HEK293T (cell line): ENCODE data around the gene SPSB3.

Experiments
- ELF4 ChIP-seq: fragments of 450-650 bp; IDR thresholded peaks from 2 replicates; pipeline ENCODE4 v1.6.1; 2017; ENCODE audit warnings: antibody characterized with exemption
- FOXK2 ChIP-seq: fragments of 450-650 bp; IDR thresholded peaks from 2 replicates; pipeline ENCODE4 v1.6.1; 2016; ENCODE audit warnings: mild to moderate bottlenecking
- FOXM1 ChIP-seq: fragments of 450-650 bp; IDR thresholded peaks from 2 replicates; pipeline ENCODE4 v1.6.1; 2017; ENCODE audit warnings: mild to moderate bottlenecking, borderline replicate concordance
- LEF1 ChIP-seq: fragments of 450-650 bp; IDR thresholded peaks from 2 replicates; pipeline ENCODE4 v1.6.1; 2017; ENCODE audit warnings: mild to moderate bottlenecking, borderline replicate concordance
- SP1 ChIP-seq: fragments of 450-650 bp; IDR thresholded peaks from 2 replicates; pipeline ENCODE4 v1.6.1; 2017
- SUZ12 ChIP-seq: fragments of 450-650 bp; IDR thresholded peaks from 2 replicates; pipeline ENCODE4 v1.6.1; 2016; ENCODE audit warnings: mild to moderate bottlenecking
- TARDBP ChIP-seq: fragments of 450-650 bp; IDR thresholded peaks from 2 replicates; pipeline ENCODE4 v1.6.1; 2016
- TF ChIP-seq, protein P1 (sequence below): fragments of 450-650 bp; IDR thresholded peaks from 2 replicates; pipeline ENCODE4 v1.6.1; 2016

DNA sequence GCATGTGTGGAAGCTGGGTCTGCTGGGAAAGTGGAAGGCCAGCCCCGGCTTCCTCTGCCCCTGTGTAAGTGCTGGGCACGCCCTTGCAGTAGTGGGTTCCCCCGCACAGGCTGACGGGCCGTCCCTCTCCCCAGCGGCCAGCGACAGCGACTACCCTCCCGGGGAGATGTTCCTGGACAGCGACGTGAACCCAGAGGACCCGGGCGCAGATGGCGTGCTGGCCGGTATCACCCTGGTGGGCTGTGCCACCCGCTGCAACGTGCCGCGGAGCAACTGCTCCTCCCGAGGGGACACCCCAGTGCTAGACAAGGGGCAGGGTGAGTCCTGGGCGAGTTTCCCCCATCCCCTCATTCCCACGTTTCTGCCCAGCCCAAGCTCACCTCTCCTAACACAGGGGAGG, 16.5 kb downstream of the SPSB3 start:
- TF ChIP-seq, protein P1, sequence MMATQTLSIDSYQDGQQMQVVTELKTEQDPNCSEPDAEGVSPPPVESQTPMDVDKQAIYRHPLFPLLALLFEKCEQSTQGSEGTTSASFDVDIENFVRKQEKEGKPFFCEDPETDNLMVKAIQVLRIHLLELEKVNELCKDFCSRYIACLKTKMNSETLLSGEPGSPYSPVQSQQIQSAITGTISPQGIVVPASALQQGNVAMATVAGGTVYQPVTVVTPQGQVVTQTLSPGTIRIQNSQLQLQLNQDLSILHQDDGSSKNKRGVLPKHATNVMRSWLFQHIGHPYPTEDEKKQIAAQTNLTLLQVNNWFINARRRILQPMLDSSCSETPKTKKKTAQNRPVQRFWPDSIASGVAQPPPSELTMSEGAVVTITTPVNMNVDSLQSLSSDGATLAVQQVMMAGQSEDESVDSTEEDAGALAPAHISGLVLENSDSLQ: no peak
- TF ChIP-seq FOXK2: no peak
- no peak for TF ChIP-seq SUZ12
- no peak for TF ChIP-seq ELF4
- no peak for TF ChIP-seq FOXM1
- no peak for TF ChIP-seq TARDBP
- no peak for TF ChIP-seq LEF1
- TF ChIP-seq SP1: no peak
